Measurements from ENCODE around the gene TCIRG1.

TCIRG1 gene

DNA sequence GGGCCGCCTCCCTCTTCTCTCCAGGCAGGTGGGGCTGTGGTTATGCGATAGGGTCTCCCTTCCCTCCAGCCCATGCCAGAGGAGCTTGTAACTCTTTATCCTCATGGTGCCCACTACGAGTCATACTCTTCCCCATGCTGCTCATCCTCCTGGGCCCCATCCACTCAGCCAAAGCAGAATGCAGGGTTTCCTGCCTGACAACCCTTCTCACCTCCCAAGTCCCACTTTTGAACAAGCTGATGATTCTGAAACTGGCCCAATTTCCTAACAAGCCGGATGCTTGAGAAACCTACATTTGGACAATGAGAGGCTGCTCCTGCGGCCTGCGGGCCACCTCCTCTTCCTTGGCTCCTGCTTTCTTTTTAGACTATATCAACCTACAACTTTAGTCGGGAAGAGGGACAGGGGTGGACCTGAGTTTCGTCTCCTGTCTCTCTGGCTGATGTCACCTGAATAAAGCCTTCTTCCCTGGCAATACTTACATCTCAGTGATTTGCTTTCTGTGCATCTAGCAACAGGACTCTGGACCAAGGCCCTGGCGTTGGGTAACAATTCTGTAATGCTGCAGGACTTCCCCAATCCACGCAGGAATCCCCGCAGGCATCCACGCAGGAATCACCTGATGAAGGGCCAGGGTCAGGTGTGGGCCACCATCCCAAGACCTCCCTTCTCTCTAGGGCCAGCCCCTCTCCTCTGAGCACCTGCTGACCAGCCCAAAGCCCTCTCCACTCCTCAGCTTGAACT, 9.9 kb upstream of the TCIRG1 start:
- TF ChIP-seq, protein P1, sequence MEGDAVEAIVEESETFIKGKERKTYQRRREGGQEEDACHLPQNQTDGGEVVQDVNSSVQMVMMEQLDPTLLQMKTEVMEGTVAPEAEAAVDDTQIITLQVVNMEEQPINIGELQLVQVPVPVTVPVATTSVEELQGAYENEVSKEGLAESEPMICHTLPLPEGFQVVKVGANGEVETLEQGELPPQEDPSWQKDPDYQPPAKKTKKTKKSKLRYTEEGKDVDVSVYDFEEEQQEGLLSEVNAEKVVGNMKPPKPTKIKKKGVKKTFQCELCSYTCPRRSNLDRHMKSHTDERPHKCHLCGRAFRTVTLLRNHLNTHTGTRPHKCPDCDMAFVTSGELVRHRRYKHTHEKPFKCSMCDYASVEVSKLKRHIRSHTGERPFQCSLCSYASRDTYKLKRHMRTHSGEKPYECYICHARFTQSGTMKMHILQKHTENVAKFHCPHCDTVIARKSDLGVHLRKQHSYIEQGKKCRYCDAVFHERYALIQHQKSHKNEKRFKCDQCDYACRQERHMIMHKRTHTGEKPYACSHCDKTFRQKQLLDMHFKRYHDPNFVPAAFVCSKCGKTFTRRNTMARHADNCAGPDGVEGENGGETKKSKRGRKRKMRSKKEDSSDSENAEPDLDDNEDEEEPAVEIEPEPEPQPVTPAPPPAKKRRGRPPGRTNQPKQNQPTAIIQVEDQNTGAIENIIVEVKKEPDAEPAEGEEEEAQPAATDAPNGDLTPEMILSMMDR (IDR thresholded peaks at IDR 0.05; ENCODE audit: control extremely low read depth, extremely low read depth, low read depth, missing control alignments) = no peak
- POLR2A ChIA-PET = no interaction called here
- CTCF ChIA-PET = interaction anchor here (1.4 kb wide), 1 partner anchor 181 kb away, joined by 3 read pairs; no protein-coding TSS in a partner anchor
- no peak for DNase-seq (ENCODE audit: extremely low spot score)

DNA sequence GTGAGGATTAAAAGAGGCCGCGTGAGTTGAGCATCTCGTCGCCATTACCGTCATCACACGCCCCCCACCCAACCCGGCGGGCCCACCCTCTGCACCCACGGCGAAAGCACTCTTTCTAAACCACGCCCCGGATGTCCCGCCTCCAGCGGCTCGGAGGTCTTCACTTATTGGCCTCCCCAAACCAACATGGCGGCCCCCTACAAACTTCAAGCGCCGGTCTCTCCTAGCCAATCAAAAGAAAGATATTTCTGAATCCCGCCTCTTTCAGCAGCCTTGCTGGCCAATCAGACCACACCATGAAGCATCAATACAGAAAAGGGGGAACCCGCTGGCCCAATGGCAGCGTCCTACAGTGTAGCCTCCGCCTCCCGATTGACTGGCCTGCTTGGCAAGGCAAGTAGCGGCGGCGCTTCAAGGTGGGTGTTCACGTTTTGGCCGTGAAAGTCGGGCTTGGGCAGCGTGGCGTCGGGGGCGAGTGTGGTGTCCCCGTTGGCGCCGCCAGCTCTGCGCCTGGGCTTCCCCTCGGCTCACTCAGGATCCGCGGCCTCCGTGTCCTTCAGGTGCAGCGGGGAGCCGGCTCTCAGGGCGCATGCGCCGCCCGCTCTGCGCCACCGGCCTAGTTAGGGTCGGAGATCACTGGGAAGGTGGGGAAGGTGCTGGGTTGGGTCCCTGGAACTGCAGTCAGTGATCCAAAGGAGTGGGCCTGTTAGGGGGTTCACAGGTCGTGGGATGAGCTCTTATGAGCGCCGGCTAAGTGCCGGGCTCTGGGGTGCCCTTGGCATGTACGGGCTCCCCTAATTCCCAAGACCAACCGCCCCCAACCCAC, 8.3 kb upstream of the TCIRG1 start, which contains the start of gene NDUFS8:
NDUFS8 (plus strand) TSS at position 364 of the 826 bp plus-strand sequence. CDS start 1,471 bp downstream, outside the sequence.
- ChIA-PET POLR2A (interaction anchor here (1.2 kb wide), 1 partner anchor 9 kb away, joined by 3 read pairs; no protein-coding TSS in a partner anchor), CTCF (interaction anchor here (1.4 to 1.8 kb wide), 2 partner anchors 11 to 179 kb away, joined by 3 to 4 read pairs; no protein-coding TSS in a partner anchor)
- DNase-seq (ENCODE audit: extremely low spot score) = peak; percentile 99
- TF ChIP-seq, protein P1 (IDR thresholded peaks at IDR 0.05; ENCODE audit: control extremely low read depth, extremely low read depth, low read depth, missing control alignments) = no peak

DNA sequence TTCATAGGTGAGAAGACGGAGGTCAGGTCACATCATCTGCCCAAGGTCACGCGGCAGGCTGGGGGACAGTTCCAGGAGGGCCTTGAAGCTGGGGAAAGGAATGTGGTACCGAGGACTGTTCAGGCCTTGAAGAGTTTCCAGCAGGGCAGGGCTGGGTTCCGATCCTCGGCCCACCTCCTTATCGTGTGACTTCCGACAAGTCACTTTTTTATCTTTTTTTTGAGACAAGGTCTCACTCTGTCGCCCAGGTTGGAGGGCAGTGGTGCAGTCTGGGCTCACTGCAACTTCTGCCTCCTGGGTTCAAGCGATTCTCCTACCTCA, 7.7 kb upstream of the TCIRG1 start:
- POLR2A ChIA-PET = no interaction called here
- CTCF ChIA-PET = interaction anchor here (1.8 kb wide), 1 partner anchor 11 kb away, joined by 4 read pairs; no protein-coding TSS in a partner anchor
- no peak for DNase-seq (ENCODE audit: extremely low spot score)
- TF ChIP-seq, protein P1 (IDR thresholded peaks at IDR 0.05; ENCODE audit: control extremely low read depth, extremely low read depth, low read depth, missing control alignments) = no peak

DNA sequence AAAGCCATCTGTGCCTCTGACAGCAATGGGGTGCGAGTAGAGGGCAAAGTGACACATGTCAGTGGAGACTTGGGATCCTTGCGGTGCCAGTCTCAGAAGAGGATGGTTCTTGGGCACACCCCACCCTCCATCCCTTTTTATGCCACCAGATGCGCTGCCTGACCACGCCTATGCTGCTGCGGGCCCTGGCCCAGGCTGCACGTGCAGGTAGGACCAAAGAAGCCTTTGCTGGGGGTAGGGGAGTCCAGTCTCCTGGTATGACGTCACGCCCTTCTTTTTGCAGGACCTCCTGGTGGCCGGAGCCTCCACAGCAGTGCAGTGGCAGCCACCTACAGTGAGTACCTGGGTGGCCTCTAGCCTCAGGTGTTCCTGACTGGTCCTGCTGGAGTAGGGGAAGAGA, 6.8 kb upstream of the TCIRG1 start:
- TF ChIP-seq, protein P1 (IDR thresholded peaks at IDR 0.05; ENCODE audit: control extremely low read depth, extremely low read depth, low read depth, missing control alignments) = no peak
- ChIA-PET POLR2A (no interaction called here), CTCF (no interaction called here)
- no peak for DNase-seq (ENCODE audit: extremely low spot score)

DNA sequence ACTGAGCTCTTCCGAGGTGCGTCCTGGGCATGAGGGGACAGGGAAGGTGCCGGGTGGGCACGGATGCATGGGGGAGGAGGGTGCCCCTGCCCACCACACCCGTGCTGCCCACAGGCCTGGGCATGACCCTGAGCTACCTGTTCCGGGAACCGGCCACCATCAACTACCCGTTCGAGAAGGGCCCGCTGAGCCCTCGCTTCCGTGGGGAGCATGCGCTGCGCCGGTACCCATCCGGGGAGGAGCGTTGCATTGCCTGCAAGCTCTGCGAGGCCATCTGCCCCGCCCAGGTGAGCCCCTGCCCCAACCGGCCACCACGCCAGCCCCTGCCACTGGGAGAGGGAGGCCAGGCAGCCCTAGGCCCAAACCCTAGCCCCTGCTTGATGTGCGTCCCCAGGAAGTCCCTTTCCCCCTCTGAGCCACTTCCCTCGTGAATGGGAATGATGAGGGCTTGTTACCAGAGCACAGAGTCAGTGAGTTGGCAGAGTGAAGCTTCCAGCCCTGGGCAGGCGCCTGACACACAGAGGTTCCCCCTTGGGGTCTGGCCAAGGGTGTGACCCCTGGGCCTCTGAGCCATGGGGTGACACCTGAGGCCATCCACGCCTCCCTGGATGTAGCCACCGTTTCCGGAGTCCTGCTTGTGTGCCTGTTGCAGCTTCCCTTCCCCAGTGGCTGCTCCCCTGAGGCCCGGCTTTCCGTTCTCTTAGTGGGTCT, 5.7 kb upstream of the TCIRG1 start:
- POLR2A ChIA-PET = no interaction called here
- CTCF ChIA-PET = no interaction called here
- no peak for DNase-seq (ENCODE audit: extremely low spot score)
- TF ChIP-seq, protein P1 (IDR thresholded peaks at IDR 0.05; ENCODE audit: control extremely low read depth, extremely low read depth, low read depth, missing control alignments) = no peak

DNA sequence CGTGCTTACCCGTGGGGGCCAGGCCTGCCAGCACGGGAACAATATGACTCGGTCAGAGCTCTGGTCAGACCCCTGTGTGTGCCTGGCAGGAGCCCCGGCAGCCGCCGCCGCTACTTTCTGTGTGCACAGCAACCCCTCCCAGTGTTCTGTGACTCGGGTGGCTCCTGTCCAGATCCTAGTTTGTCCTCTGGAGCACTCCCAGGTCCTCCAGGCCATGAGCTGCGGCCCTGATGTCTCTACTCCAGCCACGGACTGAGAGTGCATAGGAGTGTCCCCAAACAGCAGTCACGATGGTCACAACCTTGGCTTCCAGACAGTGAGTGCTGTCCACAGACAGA, 5.1 kb upstream of the TCIRG1 start:
- ChIA-PET CTCF (no interaction called here), POLR2A (no interaction called here)
- no peak for DNase-seq (ENCODE audit: extremely low spot score)
- TF ChIP-seq, protein P1 (IDR thresholded peaks at IDR 0.05; ENCODE audit: control extremely low read depth, extremely low read depth, low read depth, missing control alignments) = no peak
